ENCODE results near the gene LYPD3. TPM values are rescaled to one million over a fixed set of nuclear protein-coding genes. Genes with fewer than 3 reads are reported as not detected.

The LYPD3 gene
- polyA plus RNA-seq, 3 donors: 1.2 to 1.9 (median 1.3) TPM

Other genes starting within 250 kb of the LYPD3 start
- gene PSG9, start 196.1 kb downstream of the LYPD3 start, polyA plus RNA-seq (ENCODE audit: insufficient read length in 3 of 3): under 1 TPM in 1 of 3 donors, not detected in 2; 0.22 TPM
- under 1 TPM in 2 of 3 donors, not detected in 1; 0.28 to 0.40 TPM for gene CD177, start 111.9 kb downstream of the LYPD3 start, polyA plus RNA-seq (ENCODE audit: insufficient read length in 3 of 3)
- gene TEX101, start 50.7 kb downstream of the LYPD3 start, polyA plus RNA-seq (ENCODE audit: insufficient read length in 3 of 3): not detected
- 1 to 10 TPM; 5.0 to 6.9 (median 5.6) TPM for gene PHLDB3, start 39.1 kb upstream of the LYPD3 start, polyA plus RNA-seq (ENCODE audit: insufficient read length in 3 of 3)
- 10 to 100 TPM; 24.2 to 28.1 (median 27.9) TPM for gene ETHE1, start 61.6 kb upstream of the LYPD3 start, polyA plus RNA-seq (ENCODE audit: insufficient read length in 3 of 3)
- gene ZNF575, start 67.6 kb upstream of the LYPD3 start, polyA plus RNA-seq (ENCODE audit: insufficient read length in 3 of 3): 1 to 10 TPM; 1.4 to 1.5 (median 1.4) TPM
- 10 to 100 TPM; 56.4 to 66.0 (median 59.1) TPM for gene XRCC1, start 109.9 kb upstream of the LYPD3 start, polyA plus RNA-seq (ENCODE audit: insufficient read length in 3 of 3)
- gene PINLYP, start 110.2 kb upstream of the LYPD3 start, polyA plus RNA-seq (ENCODE audit: insufficient read length in 3 of 3): 10 to 100 TPM; 17.8 to 19.2 (median 17.9) TPM
- gene IRGQ, start 130.5 kb upstream of the LYPD3 start, polyA plus RNA-seq (ENCODE audit: insufficient read length in 3 of 3): 10 to 100 TPM; 12.7 to 13.8 (median 12.9) TPM
- 10 to 100 TPM in 2 of 3 donors, 1 to 10 TPM in 1; 9.6 to 11.3 (median 10.1) TPM for gene ZNF576, start 131.0 kb upstream of the LYPD3 start, polyA plus RNA-seq (ENCODE audit: insufficient read length in 3 of 3)
- under 1 TPM; 0.59 to 0.80 (median 0.67) TPM for gene SRRM5, start 146.5 kb upstream of the LYPD3 start, polyA plus RNA-seq (ENCODE audit: insufficient read length in 3 of 3)
- 10 to 100 TPM; 82.2 to 90.6 (median 86.1) TPM for gene ZNF428, start 154.0 kb upstream of the LYPD3 start, polyA plus RNA-seq (ENCODE audit: insufficient read length in 3 of 3)
- gene CADM4, start 174.2 kb upstream of the LYPD3 start, polyA plus RNA-seq (ENCODE audit: insufficient read length in 3 of 3): 10 to 100 TPM; 43.1 to 50.6 (median 44.2) TPM
- gene PLAUR, start 204.6 kb upstream of the LYPD3 start, polyA plus RNA-seq (ENCODE audit: insufficient read length in 3 of 3): 1 to 10 TPM; 6.0 to 8.4 (median 6.3) TPM